ENCODE data around the gene CEACAM8. TPM values are rescaled to one million over a fixed set of nuclear protein-coding genes. Genes with fewer than 3 reads are reported as not detected.

The CEACAM8 gene
- total RNA-seq, 1 experiment from 2014 or later: not detected

DNA sequence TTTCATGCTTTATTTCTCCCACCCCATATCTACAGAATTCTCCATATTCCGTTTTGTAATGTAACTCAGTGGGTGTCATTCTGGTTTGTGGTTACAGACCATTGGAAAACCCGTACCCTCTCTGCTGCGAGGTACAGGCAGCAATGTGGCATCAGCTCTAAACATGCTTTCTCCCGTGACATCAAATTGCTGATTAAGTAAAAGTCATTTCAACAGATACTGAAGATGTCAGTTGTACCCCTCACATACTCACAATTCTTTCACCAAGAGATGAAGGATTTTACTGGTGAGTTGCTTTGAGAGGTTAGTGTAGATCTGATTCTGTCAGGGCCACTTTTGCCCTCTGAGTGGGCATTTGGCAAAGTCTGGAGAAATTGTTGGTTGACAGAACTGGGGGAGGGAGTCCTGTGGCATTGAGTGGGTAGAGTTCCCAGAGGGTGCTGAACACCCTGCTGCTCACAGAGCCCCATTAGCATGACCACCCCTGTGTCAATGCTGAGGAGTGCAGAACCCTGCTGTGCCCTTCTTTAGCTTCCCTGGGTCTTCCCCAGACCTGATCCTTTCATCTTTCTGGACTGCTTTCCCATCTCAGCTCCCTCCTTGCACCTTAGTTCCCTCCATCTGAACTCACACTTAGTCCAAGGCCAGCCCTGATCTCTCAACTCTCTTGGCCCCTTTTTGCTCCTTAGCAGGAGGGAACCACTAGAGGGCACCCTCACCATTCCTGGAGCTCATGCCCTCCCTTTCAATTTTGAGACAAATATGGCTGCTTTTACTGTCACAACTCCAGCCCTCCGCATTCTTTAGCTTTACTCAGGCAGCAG is 39.9 kb upstream of the CEACAM8 start:
- Histone ChIP-seq H3K9me2 (ENCODE audit: insufficient read depth) (no peaks in the 10 kb centered on the region), H4K20me1 (ENCODE audit: insufficient read depth) (no peaks in the 10 kb centered on the region), H3K9ac (ENCODE audit: low read length) (no peak overlapping the region), H2AFZ (ENCODE audit: low read depth, low read length, poor library complexity, severe bottlenecking) (no peak overlapping the region), H3K27ac (ENCODE audit: low read depth, low read length) (no peak overlapping the region), H3K4me3 (replicated peaks in 1 of 2; ENCODE audit: low read depth in 1 of 2, low read length in 2 of 2) (no peak overlapping the region), H3K27me3 (ENCODE audit: insufficient read depth, low read length) (no peaks in the 10 kb centered on the region), H3K4me2 (ENCODE audit: low read length) (no peak overlapping the region), H3K36me3 (ENCODE audit: control insufficient read depth in 1 of 2, insufficient read depth in 2 of 2, low read length in 2 of 2) (no peaks in the 10 kb centered on the region), H3K79me2 (ENCODE audit: insufficient read depth, low read length) (no peaks in the 10 kb centered on the region), H3K9me3 (ENCODE audit: control insufficient read depth in 1 of 2, insufficient read depth in 1 of 2, low read depth in 1 of 2, low read length in 2 of 2) (peaks cover 0 to under 1% of the 10 kb centered on the region in 2 experiments; a peak in 2 of 4 replicates), H3K4me1 (ENCODE audit: control insufficient read depth in 1 of 2, insufficient read depth in 2 of 2, low read length in 2 of 2) (no peaks in the 10 kb centered on the region)
- peak; percentile 91 for ATAC-seq
- RAD21 ChIA-PET (ENCODE audit: low non-redundant PET in 1 of 2, low total read pairs in 2 of 2, uncharacterized antibody in 2 of 2, unreplicated experiment in 2 of 2): interaction anchor here (1.0 to 1.2 kb wide), 2 partner anchors 107 kb away, joined by 4 to 5 read pairs; no protein-coding TSS in a partner anchor
- BruUV-seq (replicated peaks): no TSS peak
- intact Hi-C loops (cut with micrococcal nuclease): loop anchor here (5.0 kb wide), 1 partner anchor 158 kb away; no protein-coding TSS in a partner anchor
- POLR2A ChIA-PET: no interaction called here
- CTCF ChIA-PET: interaction anchor here (0.7 to 2.6 kb wide), 20 partner anchors 9 to 197 kb away, joined by 3 to 11 read pairs (median 4); no protein-coding TSS in a partner anchor
- DNase-seq (ENCODE audit: low read depth, low spot score): peak; percentile 29
- TF ChIP-seq CTCF (IDR thresholded peaks at IDR 0.05 in 2 of 3, conservative IDR thresholded peaks at IDR 0.05 in 1 of 3; ENCODE audit: borderline replicate concordance in 1 of 3, insufficient read depth in 1 of 3, low read depth in 2 of 3, low read length in 2 of 3): peak; percentile 56 to 95 (median 93); a peak in 5 of 6 replicates
- no peak for TF ChIP-seq EZH2phosphoT487 (IDR thresholded peaks at IDR 0.05; ENCODE audit: borderline replicate concordance)
- peak; percentile 65 for TF ChIP-seq RAD21 (IDR thresholded peaks at IDR 0.05; ENCODE audit: low read depth)
- TF ChIP-seq, protein P1, sequence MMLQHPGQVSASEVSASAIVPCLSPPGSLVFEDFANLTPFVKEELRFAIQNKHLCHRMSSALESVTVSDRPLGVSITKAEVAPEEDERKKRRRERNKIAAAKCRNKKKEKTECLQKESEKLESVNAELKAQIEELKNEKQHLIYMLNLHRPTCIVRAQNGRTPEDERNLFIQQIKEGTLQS (IDR thresholded peaks at IDR 0.05): no peak
- no peak for TF ChIP-seq REST (IDR thresholded peaks at IDR 0.05; ENCODE audit: low read depth)
- TF ChIP-seq SP1 (IDR thresholded peaks at IDR 0.05; ENCODE audit: low read depth): no peak
- no peak for TF ChIP-seq TCF7L2 (IDR thresholded peaks at IDR 0.05; ENCODE audit: borderline replicate concordance, extremely low read depth, insufficient read depth, insufficient read length)
- no peak for TF ChIP-seq EGR1 (IDR thresholded peaks at IDR 0.05; ENCODE audit: low read depth)
- TF ChIP-seq YY1 (IDR thresholded peaks at IDR 0.05; ENCODE audit: extremely low read depth, insufficient replicate concordance, low read depth, low read length): peak; percentile 66
- TF ChIP-seq FOSL1 (IDR thresholded peaks at IDR 0.05; ENCODE audit: low read depth): no peak
- TF ChIP-seq SRF (IDR thresholded peaks at IDR 0.05; ENCODE audit: low read depth): no peak
- TF ChIP-seq MAX (IDR thresholded peaks at IDR 0.05): no peak
- TF ChIP-seq ZFX (IDR thresholded peaks at IDR 0.05): no peak

Data from HCT116 (cell line).